Amniotic stem cell (primary cell): ENCODE data around the gene ATP8A2.
"Not testable (repeated sequence)": the region's sequence is repeated elsewhere in the genome, so short reads cannot be mapped to it uniquely, and the experiment has no call there.

ENCODE experiments used
- DNase-seq: peaks from one replicate; lab custom pipeline; 2025; lab: John Stamatoyannopoulos, UW

Gene ATP8A2

GRCh38 chr13:25768838-25769237, 397.1 kb downstream of the ATP8A2 start:
- DNase-seq: no peak

- no peak for DNase-seq
Measured at GRCh38 chr13:25770601-25771000, 398.8 kb downstream of the ATP8A2 start.

- no peak for DNase-seq
Measured at GRCh38 chr13:25771202-25771601, 399.4 kb downstream of the ATP8A2 start.

- no peak for DNase-seq
Measured at GRCh38 chr13:25771641-25772478, 400.1 kb downstream of the ATP8A2 start.

- not testable (repeated sequence) for DNase-seq
Measured at GRCh38 chr13:25772534-25772933, 400.8 kb downstream of the ATP8A2 start.

- not testable (repeated sequence) for DNase-seq
Measured at GRCh38 chr13:25774056-25774455, 402.3 kb downstream of the ATP8A2 start.

- DNase-seq: no peak
Measured at GRCh38 chr13:25775275-25775674, 403.5 kb downstream of the ATP8A2 start.

- DNase-seq: no peak
Measured at GRCh38 chr13:25775986-25776385, 404.2 kb downstream of the ATP8A2 start.

GRCh38 chr13:25776722-25777121, 404.9 kb downstream of the ATP8A2 start:
- DNase-seq: no peak

GRCh38 chr13:25777509-25777908, 405.7 kb downstream of the ATP8A2 start:
- no peak for DNase-seq

- DNase-seq: no peak
Measured at GRCh38 chr13:25778365-25778764, 406.6 kb downstream of the ATP8A2 start.

- DNase-seq: no peak
Measured at GRCh38 chr13:25778808-25779305, 407.1 kb downstream of the ATP8A2 start.

- no peak for DNase-seq
Measured at GRCh38 chr13:25783076-25783475, 411.3 kb downstream of the ATP8A2 start.

GRCh38 chr13:25783601-25784024, 411.8 kb downstream of the ATP8A2 start:
- no peak for DNase-seq

- no peak for DNase-seq
Measured at GRCh38 chr13:25784119-25784518, 412.3 kb downstream of the ATP8A2 start.

- DNase-seq: not testable (repeated sequence)
Measured at GRCh38 chr13:25790137-25790536, 418.4 kb downstream of the ATP8A2 start.

- no peak for DNase-seq
Measured at GRCh38 chr13:25795277-25795676, 423.5 kb downstream of the ATP8A2 start.

GRCh38 chr13:25796474-25796873, 424.7 kb downstream of the ATP8A2 start:
- DNase-seq: no peak

GRCh38 chr13:25798998-25799397, 427.2 kb downstream of the ATP8A2 start:
- no peak for DNase-seq

- no peak for DNase-seq
Measured at GRCh38 chr13:25800523-25800922, 428.7 kb downstream of the ATP8A2 start.

GRCh38 chr13:25802579-25802978, 430.8 kb downstream of the ATP8A2 start:
- DNase-seq: no peak

GRCh38 chr13:25803641-25804040, 431.9 kb downstream of the ATP8A2 start:
- DNase-seq: no peak

GRCh38 chr13:25806264-25806974, 434.6 kb downstream of the ATP8A2 start:
- DNase-seq: no peak
